Measurements from ENCODE around the gene KCNK7. TPM values are rescaled to one million over a fixed set of nuclear protein-coding genes. Genes with fewer than 3 reads are reported as not detected.

KCNK7 gene
- total RNA-seq, 1 experiment from 2014 or later, result 0.61 TPM

- H3K4me2 ChIP-seq (ENCODE audit: low read length), result peak overlapping the region; percentile 96
- ChIA-PET POLR2A (interaction anchor here (0.7 to 2.7 kb wide), 8 partner anchors 11 to 137 kb away, joined by 3 to 17 read pairs (median 4); partner anchors contain the start of genes FAM89B, MALAT1, NEAT1 and ZNRD2), RAD21 (ENCODE audit: low non-redundant PET in 1 of 2, low total read pairs in 2 of 2, uncharacterized antibody in 2 of 2, unreplicated experiment in 2 of 2) (interaction anchor here (1.8 to 2.2 kb wide), 4 partner anchors 9 to 19 kb away, joined by 5 to 9 read pairs (median 6); partner anchors contain the start of gene FAM89B (in 1 of the 2)), CTCF (interaction anchor here (1.0 to 4.5 kb wide), 7 partner anchors 11 to 300 kb away, joined by 3 to 29 read pairs (median 5); partner anchors contain the start of genes FAM89B, MUS81 and ZNRD2)
- peaks cover 79 to 94% of the 10 kb centered on the region in 2 experiments for H3K4me1 ChIP-seq (ENCODE audit: control insufficient read depth in 1 of 2, insufficient read depth in 2 of 2, low read length in 2 of 2)
- H3K36me3 ChIP-seq (ENCODE audit: control insufficient read depth in 1 of 2, insufficient read depth in 2 of 2, low read length in 2 of 2), result no peaks in the 10 kb centered on the region
- no peak for TF ChIP-seq TCF7L2 (IDR thresholded peaks at IDR 0.05; ENCODE audit: borderline replicate concordance, extremely low read depth, insufficient read depth, insufficient read length)
- no peak for TF ChIP-seq ZBTB33 (IDR thresholded peaks at IDR 0.05; ENCODE audit: extremely low read depth, insufficient replicate concordance, low read length)
- TF ChIP-seq, protein P1, sequence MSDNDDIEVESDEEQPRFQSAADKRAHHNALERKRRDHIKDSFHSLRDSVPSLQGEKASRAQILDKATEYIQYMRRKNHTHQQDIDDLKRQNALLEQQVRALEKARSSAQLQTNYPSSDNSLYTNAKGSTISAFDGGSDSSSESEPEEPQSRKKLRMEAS (IDR thresholded peaks at IDR 0.05), result no peak
- no peak for TF ChIP-seq YY1 (IDR thresholded peaks at IDR 0.05; ENCODE audit: extremely low read depth, insufficient replicate concordance, low read depth, low read length)
- no peak for TF ChIP-seq ZFX (IDR thresholded peaks at IDR 0.05)
- TF ChIP-seq POLR2A (IDR thresholded peaks at IDR 0.05; ENCODE audit: borderline replicate concordance, extremely low read depth, insufficient read depth, insufficient read length), result no peak
- TF ChIP-seq CBX3 (IDR thresholded peaks at IDR 0.05; ENCODE audit: low read depth), result no peak
- no peak for TF ChIP-seq JUND (IDR thresholded peaks at IDR 0.05)
- TF ChIP-seq EZH2 (IDR thresholded peaks at IDR 0.05), result no peak
- no peak for TF ChIP-seq SP1 (IDR thresholded peaks at IDR 0.05; ENCODE audit: low read depth)
- no peak for TF ChIP-seq CTCF (IDR thresholded peaks at IDR 0.05 in 2 of 3, conservative IDR thresholded peaks at IDR 0.05 in 1 of 3; ENCODE audit: borderline replicate concordance in 1 of 3, insufficient read depth in 1 of 3, low read depth in 2 of 3, low read length in 2 of 3)
- TF ChIP-seq SRF (IDR thresholded peaks at IDR 0.05; ENCODE audit: low read depth), result no peak
- TF ChIP-seq REST (IDR thresholded peaks at IDR 0.05; ENCODE audit: low read depth), result no peak
- TF ChIP-seq POLR2AphosphoS5 (IDR thresholded peaks at IDR 0.05; ENCODE audit: low read depth, low read length), result no peak
- no peak overlapping the region for H2AFZ ChIP-seq (ENCODE audit: low read depth, low read length, poor library complexity, severe bottlenecking)
- ATAC-seq, result peak; percentile 10
- BruUV-seq (replicated peaks), result TSS peak; percentile 54
- no peaks in the 10 kb centered on the region for H4K20me1 ChIP-seq (ENCODE audit: insufficient read depth)
- DNase-seq (ENCODE audit: low read depth, low spot score), result no peak
- peaks cover 22% of the 10 kb centered on the region for H3K79me2 ChIP-seq (ENCODE audit: insufficient read depth, low read length)
- no peaks in the 10 kb centered on the region for H3K27me3 ChIP-seq (ENCODE audit: insufficient read depth, low read length)
- intact Hi-C loops (cut with micrococcal nuclease), result no loop called here
- H3K9ac ChIP-seq (ENCODE audit: low read length), result peak overlapping the region; percentile 83
- H3K9me2 ChIP-seq (ENCODE audit: insufficient read depth), result no peaks in the 10 kb centered on the region
- no peaks in the 10 kb centered on the region for H3K9me3 ChIP-seq (ENCODE audit: control insufficient read depth in 1 of 2, insufficient read depth in 1 of 2, low read depth in 1 of 2, low read length in 2 of 2)
- H3K4me3 ChIP-seq (replicated peaks in 1 of 2; ENCODE audit: low read depth in 1 of 2, low read length in 2 of 2), result peak overlapping the region; percentile 64 to 68
- H3K27ac ChIP-seq (ENCODE audit: low read depth, low read length), result peak overlapping the region; percentile 99
These were observed 36.1 kb downstream of the KCNK7 start for GRCh38 chr11:65559535-65559934.
